ENCODE data around the gene FSTL4. TPM values are rescaled to one million over a fixed set of nuclear protein-coding genes. Genes with fewer than 3 reads are reported as not detected.

The FSTL4 gene
- total and polyA plus RNA-seq, 2 of the 4 experiments (the other 2 are of a cell fraction): 0.18 TPM; not detected in 1

DNA sequence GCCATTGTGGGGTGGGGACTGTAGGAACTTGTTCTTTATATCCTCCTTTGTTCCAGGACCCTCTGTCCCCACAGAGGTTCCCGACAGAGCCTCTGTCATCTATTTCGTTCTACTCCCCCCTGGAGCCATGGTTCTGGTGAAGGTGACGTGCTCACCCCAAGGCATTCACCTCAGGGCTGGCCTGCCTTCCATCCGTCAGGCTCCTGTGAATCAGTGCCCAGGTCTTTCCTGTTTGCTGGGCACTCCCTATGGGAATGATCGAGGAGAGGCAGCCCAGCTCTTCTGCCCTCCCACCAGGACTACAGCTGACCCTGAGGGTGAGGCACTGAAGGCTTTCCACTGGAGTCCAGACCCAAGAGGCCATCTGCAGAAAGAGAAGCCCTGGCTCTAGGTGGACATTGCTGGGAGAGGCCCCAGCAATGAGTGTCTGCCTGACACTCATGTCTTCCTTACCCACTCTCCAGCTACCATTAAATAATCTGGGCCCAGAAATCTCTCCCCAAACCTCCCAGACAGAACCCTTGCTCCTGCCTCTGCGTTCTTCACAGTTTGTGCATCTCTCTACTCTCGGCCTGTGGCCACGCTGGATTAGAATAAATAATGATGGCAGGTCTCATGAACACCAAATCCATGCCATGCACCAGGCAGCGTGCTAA, 214.2 kb downstream of the FSTL4 start:
- TF ChIP-seq CEBPB (IDR thresholded peaks at IDR 0.05; ENCODE audit: low read depth, low read length) (no peak), RCOR1 (IDR thresholded peaks at IDR 0.05; ENCODE audit: insufficient replicate concordance, low read length) (no peak), RFX5 (IDR thresholded peaks at IDR 0.05; ENCODE audit: low read depth, low read length) (no peak), POLR2A (IDR thresholded peaks at IDR 0.05; ENCODE audit: low read depth, low read length) (no peak)
- TF ChIP-seq, protein P1, sequence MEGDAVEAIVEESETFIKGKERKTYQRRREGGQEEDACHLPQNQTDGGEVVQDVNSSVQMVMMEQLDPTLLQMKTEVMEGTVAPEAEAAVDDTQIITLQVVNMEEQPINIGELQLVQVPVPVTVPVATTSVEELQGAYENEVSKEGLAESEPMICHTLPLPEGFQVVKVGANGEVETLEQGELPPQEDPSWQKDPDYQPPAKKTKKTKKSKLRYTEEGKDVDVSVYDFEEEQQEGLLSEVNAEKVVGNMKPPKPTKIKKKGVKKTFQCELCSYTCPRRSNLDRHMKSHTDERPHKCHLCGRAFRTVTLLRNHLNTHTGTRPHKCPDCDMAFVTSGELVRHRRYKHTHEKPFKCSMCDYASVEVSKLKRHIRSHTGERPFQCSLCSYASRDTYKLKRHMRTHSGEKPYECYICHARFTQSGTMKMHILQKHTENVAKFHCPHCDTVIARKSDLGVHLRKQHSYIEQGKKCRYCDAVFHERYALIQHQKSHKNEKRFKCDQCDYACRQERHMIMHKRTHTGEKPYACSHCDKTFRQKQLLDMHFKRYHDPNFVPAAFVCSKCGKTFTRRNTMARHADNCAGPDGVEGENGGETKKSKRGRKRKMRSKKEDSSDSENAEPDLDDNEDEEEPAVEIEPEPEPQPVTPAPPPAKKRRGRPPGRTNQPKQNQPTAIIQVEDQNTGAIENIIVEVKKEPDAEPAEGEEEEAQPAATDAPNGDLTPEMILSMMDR (conservative IDR thresholded peaks at IDR 0.05; ENCODE audit: low read depth, low read length): no peak
- ChIA-PET CTCF (no interaction called here), POLR2A (ENCODE audit: unreplicated experiment) (no interaction called here)
- no TSS peak for BruUV-seq (replicated peaks)
- Histone ChIP-seq H3K4me3 (ENCODE audit: insufficient read depth, low read depth, low read length) (no peak overlapping the region), H3K56ac (ENCODE audit: extremely low read depth, insufficient read depth, low read length) (no peak overlapping the region), H2AK5ac (ENCODE audit: low read depth, low read length) (no peak overlapping the region), H2BK120ac (ENCODE audit: low read depth, low read length) (no peak overlapping the region), H3K4ac (ENCODE audit: low read depth, low read length) (no peak overlapping the region), H4K8ac (ENCODE audit: low read depth in 2 of 2, low read length in 2 of 2) (no peak overlapping the region), H3K9me3 (ENCODE audit: control insufficient read depth, insufficient read depth, low read length) (no peaks in the 10 kb centered on the region), H2BK20ac (ENCODE audit: low read depth, low read length) (no peak overlapping the region), H3K36me3 (ENCODE audit: control insufficient read depth, insufficient read depth, low read length) (no peaks in the 10 kb centered on the region), H3K14ac (replicated peaks; ENCODE audit: low read depth, low read length) (no peak overlapping the region), H3K18ac (ENCODE audit: low read depth, low read length) (no peak overlapping the region), H4K5ac (ENCODE audit: low read depth, low read length) (no peak overlapping the region), H3K4me1 (ENCODE audit: control insufficient read depth, insufficient read depth, low read length) (no peaks in the 10 kb centered on the region), H3K27me3 (ENCODE audit: control insufficient read depth, insufficient read depth, low read length) (peaks cover 8% of the 10 kb centered on the region; the same call in 1 of the 2 replicates), H2BK5ac (ENCODE audit: low read depth, low read length, poor library complexity, severe bottlenecking) (no peak overlapping the region), H2AK9ac (replicated peaks; ENCODE audit: low read depth, low read length, poor library complexity) (no peak overlapping the region), H3K23ac (ENCODE audit: low read depth, low read length) (no peak overlapping the region), H3K27ac (ENCODE audit: insufficient read depth, low read length) (no peak overlapping the region), H2BK15ac (ENCODE audit: low read depth, low read length) (no peak overlapping the region), H2AFZ (replicated peaks; ENCODE audit: low read length, poor library complexity) (no peak overlapping the region), H4K20me1 (ENCODE audit: insufficient read depth, low read length) (no peaks in the 10 kb centered on the region), H3K4me2 (ENCODE audit: low read depth, low read length) (no peak overlapping the region), H3K9me1 (ENCODE audit: insufficient read depth, low read length) (no peaks in the 10 kb centered on the region), H3K9ac (ENCODE audit: low read depth, low read length) (no peak overlapping the region), H3K79me1 (ENCODE audit: low read depth in 1 of 2, low read length in 2 of 2) (no peaks in the 10 kb centered on the region), H4K91ac (ENCODE audit: insufficient read depth, low read depth, low read length) (no peak overlapping the region)
- DNase-seq (no peak), ATAC-seq (ENCODE audit: low read depth) (no peak)
- intact Hi-C loops (cut with micrococcal nuclease): no loop called here
- in situ Hi-C loops (cut with MboI; ENCODE audit: low sequenced_read_pairs): no loop called here
- dilution Hi-C loops (cut with HindIII; ENCODE audit: low sequenced_read_pairs, unreplicated experiment): no loop called here
- 28% methylated on average over 2 of the region's 9 CpGs; no CpG with 5 or more reads in 1 of the 2 experiments for WGBS, 2 experiments (ENCODE audit: extremely low coverage in 2 of 2, insufficient read length in 1 of 2)

Data from IMR-90 (cell line).